MM.1S (cell line): ENCODE results near the gene LIFR.

Experiments
- EZH2 ChIP-seq: fragments of 300-600 bp; sonication (generic); optimal IDR thresholded peaks from 2 replicates; pipeline ENCODE3; 2017; ENCODE audit warnings: low read depth, mild to moderate bottlenecking, antibody characterized with exemption, low read length, mixed read lengths
- EZH2phosphoT487 ChIP-seq: fragments of 300-600 bp; sonication (generic); IDR thresholded peaks from 2 replicates; pipeline ENCODE4 v1.6.1; 2018; ENCODE audit warnings: antibody characterized with exemption, low read length
- TF ChIP-seq, protein P1 (sequence below): fragments of 300-600 bp; sonication (generic); IDR thresholded peaks from 2 replicates; pipeline ENCODE4 v1.5.1; 2016; ENCODE audit warnings: antibody characterized with exemption, low read length, mixed read lengths

DNA sequence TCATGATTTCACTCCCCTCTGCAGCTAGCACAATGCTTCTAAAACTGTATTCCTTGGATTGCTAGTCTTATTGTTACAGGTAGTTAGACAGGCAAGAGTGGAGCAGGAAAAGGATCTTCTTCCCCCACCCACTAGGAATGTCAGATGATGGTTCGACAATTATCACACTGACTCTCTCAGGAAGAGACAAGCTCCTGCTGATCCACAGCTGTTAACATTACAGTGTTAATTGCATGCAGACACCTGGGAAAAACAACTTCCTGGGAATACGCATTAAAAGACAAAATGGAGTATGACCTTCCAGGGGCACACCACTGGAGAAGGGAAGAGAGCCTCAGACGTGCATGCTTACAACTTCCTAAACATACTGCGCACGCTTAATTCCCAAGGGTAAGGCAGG lies 46.2 kb upstream of the LIFR start:
- TF ChIP-seq EZH2 (no peak), EZH2phosphoT487 (no peak)
- TF ChIP-seq, protein P1, sequence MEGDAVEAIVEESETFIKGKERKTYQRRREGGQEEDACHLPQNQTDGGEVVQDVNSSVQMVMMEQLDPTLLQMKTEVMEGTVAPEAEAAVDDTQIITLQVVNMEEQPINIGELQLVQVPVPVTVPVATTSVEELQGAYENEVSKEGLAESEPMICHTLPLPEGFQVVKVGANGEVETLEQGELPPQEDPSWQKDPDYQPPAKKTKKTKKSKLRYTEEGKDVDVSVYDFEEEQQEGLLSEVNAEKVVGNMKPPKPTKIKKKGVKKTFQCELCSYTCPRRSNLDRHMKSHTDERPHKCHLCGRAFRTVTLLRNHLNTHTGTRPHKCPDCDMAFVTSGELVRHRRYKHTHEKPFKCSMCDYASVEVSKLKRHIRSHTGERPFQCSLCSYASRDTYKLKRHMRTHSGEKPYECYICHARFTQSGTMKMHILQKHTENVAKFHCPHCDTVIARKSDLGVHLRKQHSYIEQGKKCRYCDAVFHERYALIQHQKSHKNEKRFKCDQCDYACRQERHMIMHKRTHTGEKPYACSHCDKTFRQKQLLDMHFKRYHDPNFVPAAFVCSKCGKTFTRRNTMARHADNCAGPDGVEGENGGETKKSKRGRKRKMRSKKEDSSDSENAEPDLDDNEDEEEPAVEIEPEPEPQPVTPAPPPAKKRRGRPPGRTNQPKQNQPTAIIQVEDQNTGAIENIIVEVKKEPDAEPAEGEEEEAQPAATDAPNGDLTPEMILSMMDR, result no peak
